H9 (cell line): Measurements from ENCODE around the gene ANKS1B. TPM values are rescaled to one million over a fixed set of nuclear protein-coding genes. Genes with fewer than 3 reads are reported as not detected.

Experiments used
- DNase-seq: peaks from one replicate; pipeline ENCODE4 v3.0.0-alpha.2; 2017
- H2AFZ ChIP-seq: one replicate; pipeline ENCODE4 v1.6.1; 2013; ENCODE audit warnings: mild to moderate bottlenecking, low read length, control low read depth, moderate library complexity
- H2AK5ac ChIP-seq: 2 replicates; pipeline ENCODE4 v1.6.1; 2013; ENCODE audit warnings: low read length, control low read depth, mixed read lengths; ENCODE audit not compliant: insufficient read length
- H2BK120ac ChIP-seq: one replicate; pipeline ENCODE4 v1.6.1; 2013; ENCODE audit warnings: low read depth, mild to moderate bottlenecking, low read length, control low read depth, inconsistent platforms; ENCODE audit not compliant: poor library complexity, severe bottlenecking
- H2BK12ac ChIP-seq: 2 replicates; pipeline ENCODE4 v1.6.1; 2013; ENCODE audit warnings: low read length, control low read depth, mixed read lengths, low read depth; ENCODE audit not compliant: insufficient read length
- H2BK15ac ChIP-seq: 2 replicates; pipeline ENCODE4 v1.6.1; 2013; ENCODE audit warnings: low read depth, low read length, control low read depth
- H2BK20ac ChIP-seq: one replicate; pipeline ENCODE4 v1.6.1; 2013; ENCODE audit warnings: low read depth, mild to moderate bottlenecking, low read length, control low read depth, inconsistent platforms; ENCODE audit not compliant: poor library complexity, severe bottlenecking
- H2BK5ac ChIP-seq: 2 replicates; pipeline ENCODE4 v1.6.1; 2013; ENCODE audit warnings: low read length, control low read depth, mixed read lengths; ENCODE audit not compliant: insufficient read length
- H3K14ac ChIP-seq: 2 replicates; pipeline ENCODE4 v1.6.1; 2013; ENCODE audit warnings: low read length, control low read depth; ENCODE audit not compliant: insufficient read depth
- H3K18ac ChIP-seq: 2 replicates; pipeline ENCODE4 v1.6.1; 2013; ENCODE audit warnings: low read depth, mild to moderate bottlenecking, mixed read lengths, low read length, control low read depth; ENCODE audit not compliant: insufficient read length
- H3K23ac ChIP-seq: 2 replicates; pipeline ENCODE4 v1.6.1; 2013; ENCODE audit warnings: low read length, control low read depth, mixed read lengths, low read depth; ENCODE audit not compliant: insufficient read length
- H3K23me2 ChIP-seq: 2 replicates; pipeline ENCODE4 v1.6.1; 2013; ENCODE audit warnings: low read depth, mild to moderate bottlenecking, mixed read lengths, low read length, control low read depth; ENCODE audit not compliant: insufficient read length, poor library complexity, severe bottlenecking
- H3K27ac ChIP-seq: 2 replicates; pipeline ENCODE4 v1.5.1; 2013; ENCODE audit warnings: low read length, control low read depth, mixed read lengths, low read depth; ENCODE audit not compliant: insufficient read length
- H3K27me3 ChIP-seq: 2 replicates; pipeline ENCODE4 v1.6.1; 2013; ENCODE audit warnings: low read length, control low read depth, inconsistent platforms; ENCODE audit not compliant: insufficient read depth
- H3K4ac ChIP-seq: 2 replicates; pipeline ENCODE4 v1.6.1; 2013; ENCODE audit warnings: low read depth, mild to moderate bottlenecking, control low read depth, inconsistent platforms, low read length, moderate library complexity
- H3K4me1 ChIP-seq: 2 replicates; pipeline ENCODE4 v1.6.1; 2013; ENCODE audit warnings: low read length, control low read depth, inconsistent platforms; ENCODE audit not compliant: insufficient read depth
- H3K4me2 ChIP-seq: 2 replicates; pipeline ENCODE4 v1.6.1; 2013; ENCODE audit warnings: low read length, control low read depth, mixed read lengths; ENCODE audit not compliant: insufficient read length, insufficient read depth
- H3K56ac ChIP-seq: 2 replicates; pipeline ENCODE4 v1.6.1; 2013; ENCODE audit warnings: low read depth, mild to moderate bottlenecking, mixed read lengths, low read length, control low read depth; ENCODE audit not compliant: insufficient read length
- H3K79me1 ChIP-seq: 2 replicates; pipeline ENCODE4 v1.6.1; 2013; ENCODE audit warnings: low read depth, mild to moderate bottlenecking, moderate library complexity, low read length, control low read depth, inconsistent platforms; ENCODE audit not compliant: insufficient read depth, poor library complexity, severe bottlenecking
- H3K79me2 ChIP-seq: 2 replicates; pipeline ENCODE4 v1.6.1; 2013; ENCODE audit warnings: low read length, control low read depth, inconsistent platforms; ENCODE audit not compliant: insufficient read depth
- H3K9ac ChIP-seq: 2 replicates; pipeline ENCODE4 v1.6.1; 2013; ENCODE audit warnings: low read length, control low read depth, mixed read lengths; ENCODE audit not compliant: insufficient read length; ENCODE audit errors: extremely low read depth
- H3K9me3 ChIP-seq: one replicate; pipeline ENCODE4 v1.6.1; 2013; ENCODE audit warnings: low read depth, low read length, inconsistent platforms; ENCODE audit not compliant: control insufficient read depth
- H3T11ph ChIP-seq: one replicate; pipeline ENCODE4 v1.6.1; 2013; ENCODE audit warnings: mild to moderate bottlenecking, low read length, control low read depth, inconsistent platforms
- H4K20me1 ChIP-seq: one replicate; pipeline ENCODE4 v1.6.1; 2013; ENCODE audit not compliant: control insufficient read depth, insufficient read length, insufficient read depth
- H4K5ac ChIP-seq: 2 replicates; pipeline ENCODE4 v1.6.1; 2013; ENCODE audit warnings: low read depth, mild to moderate bottlenecking, mixed read lengths, low read length, control low read depth; ENCODE audit not compliant: insufficient read length
- H4K8ac ChIP-seq: replicated peaks from 2 replicates; pipeline ENCODE4 v1.6.1; 2013; ENCODE audit warnings: low read length, control low read depth, mixed read lengths, low read depth; ENCODE audit not compliant: insufficient read length
- H4K91ac ChIP-seq: 2 replicates; pipeline ENCODE4 v1.6.1; 2013; ENCODE audit warnings: low read depth, mild to moderate bottlenecking, moderate library complexity, mixed read lengths, low read length, control low read depth; ENCODE audit not compliant: insufficient read length
- H3K27ac Mint-ChIP-seq, 3 experiments: 2 replicates in 2 of 3; 3 replicates in 1 of 3; pipeline ENCODE4 v1.8.0; 2020 to 2021; ENCODE audit warnings: mixed read lengths in 3 of 3, mild to moderate bottlenecking in 1 of 3, moderate library complexity in 1 of 3
- H3K27me3 Mint-ChIP-seq: 2 replicates; pipeline ENCODE4 v1.8.0; 2021; ENCODE audit warnings: low read depth, mild to moderate bottlenecking, moderate library complexity, mixed read lengths
- H3K36me3 Mint-ChIP-seq, 3 experiments: 2 replicates in 2 of 3; 3 replicates in 1 of 3; pipeline ENCODE4 v1.8.0; 2020 to 2021; ENCODE audit warnings: low read depth in 3 of 3, mixed read lengths in 3 of 3; ENCODE audit not compliant: insufficient read depth in 1 of 3
- H3K4me1 Mint-ChIP-seq, 2 experiments: 2 replicates each; pipeline ENCODE4 v1.8.0; 2020; ENCODE audit warnings: mixed read lengths in 2 of 2
- H3K4me3 Mint-ChIP-seq, 2 experiments: 2 replicates in 1 of 2; 3 replicates in 1 of 2; pipeline ENCODE4 v1.8.0; 2020 to 2021; ENCODE audit warnings: mild to moderate bottlenecking in 2 of 2, mixed read lengths in 2 of 2, moderate library complexity in 1 of 2
- H3K9me3 Mint-ChIP-seq, 2 experiments: 2 replicates in 1 of 2; 3 replicates in 1 of 2; pipeline ENCODE4 v1.8.0; 2020; ENCODE audit warnings: mild to moderate bottlenecking in 2 of 2, mixed read lengths in 2 of 2, moderate library complexity in 1 of 2
- CTCF ChIP-seq: fragments of 200-600 bp; sonication (generic); conservative IDR thresholded peaks from 3 replicates; pipeline ENCODE4 v1.8.0; 2021; ENCODE audit warnings: antibody characterized with exemption, mild to moderate bottlenecking
- WGBS: extraction: QIAGEN DNeasy Blood & Tissue Kit; methylation state at CpG from one replicate; pipeline ENCODE4 v1.1.7; 2013; ENCODE audit warnings: missing lambda C conversion rate, low lambda C conversion rate, mixed read lengths; ENCODE audit not compliant: insufficient read length; ENCODE audit errors: extremely low coverage; 5-methylcytosine and 5-hydroxymethylcytosine counted together
- total RNA-seq: library from RNA; stranded (reverse); gene quantifications from 2 replicates; pipeline ENCODE4 v1.2.1, GENCODE V29; 2021

The ANKS1B gene
- total RNA-seq, 1 experiment from 2014 or later = 4.1 TPM

- WGBS = no CpG with 5 or more reads among the region's 1 CpG
- no peak overlapping the region for H3K27ac Mint-ChIP-seq
- H3K4me1 Mint-ChIP-seq = peaks cover 4 to 11% of the 10 kb centered on the region in 2 experiments; a peak in 3 of 4 replicates
- Histone ChIP-seq H3K79me2 (no peaks in the 10 kb centered on the region), H2BK15ac (no peak overlapping the region), H2AFZ (no peak overlapping the region), H3K18ac (no peak overlapping the region), H3K27me3 (no peaks in the 10 kb centered on the region), H2AK5ac (no peak overlapping the region), H3K23me2 (no peaks in the 10 kb centered on the region), H3K9ac (no peak overlapping the region), H3K79me1 (no peaks in the 10 kb centered on the region), H3T11ph (no peak overlapping the region), H3K23ac (no peak overlapping the region), H2BK5ac (no peak overlapping the region), H2BK120ac (no peak overlapping the region), H2BK20ac (no peak overlapping the region), H4K20me1 (no peaks in the 10 kb centered on the region), H3K56ac (no peak overlapping the region), H4K5ac (no peak overlapping the region), H3K9me3 (no peaks in the 10 kb centered on the region), H3K27ac (no peak overlapping the region), H4K8ac (no peak overlapping the region), H3K4me1 (no peaks in the 10 kb centered on the region), H2BK12ac (no peak overlapping the region), H4K91ac (no peak overlapping the region), H3K14ac (no peak overlapping the region), H3K4ac (no peak overlapping the region), H3K4me2 (no peak overlapping the region)
- no peak overlapping the region for H3K4me3 Mint-ChIP-seq
- DNase-seq = no peak
- no peaks in the 10 kb centered on the region; a peak in 1 of 5 replicates for H3K9me3 Mint-ChIP-seq
- no peak for TF ChIP-seq CTCF
- no peaks in the 10 kb centered on the region for H3K27me3 Mint-ChIP-seq
- no peaks in the 10 kb centered on the region for H3K36me3 Mint-ChIP-seq
Observed at GRCh38 chr12:99833397-99833796, 151.3 kb downstream of the ANKS1B start.
